Stimulated activated CD4-positive, alpha-beta T cell treated with anti-CD3 and anti-CD28 coated beads, Interleukin-1b, Interleukin-23, amount 100 ng/mL, for 1 hour (primary cell): ENCODE results near the gene ZNF354C.
"Not testable (repeated sequence)": the region's sequence is repeated elsewhere in the genome, so short reads cannot be mapped to it uniquely, and the experiment has no call there.

Experiments
- DNase-seq, 2 donors: peaks; one replicate each; pipeline ENCODE4 v3.0.0-alpha.2; 2020; ENCODE audit warnings: low read depth in 2 of 2

ZNF354C gene

DNA sequence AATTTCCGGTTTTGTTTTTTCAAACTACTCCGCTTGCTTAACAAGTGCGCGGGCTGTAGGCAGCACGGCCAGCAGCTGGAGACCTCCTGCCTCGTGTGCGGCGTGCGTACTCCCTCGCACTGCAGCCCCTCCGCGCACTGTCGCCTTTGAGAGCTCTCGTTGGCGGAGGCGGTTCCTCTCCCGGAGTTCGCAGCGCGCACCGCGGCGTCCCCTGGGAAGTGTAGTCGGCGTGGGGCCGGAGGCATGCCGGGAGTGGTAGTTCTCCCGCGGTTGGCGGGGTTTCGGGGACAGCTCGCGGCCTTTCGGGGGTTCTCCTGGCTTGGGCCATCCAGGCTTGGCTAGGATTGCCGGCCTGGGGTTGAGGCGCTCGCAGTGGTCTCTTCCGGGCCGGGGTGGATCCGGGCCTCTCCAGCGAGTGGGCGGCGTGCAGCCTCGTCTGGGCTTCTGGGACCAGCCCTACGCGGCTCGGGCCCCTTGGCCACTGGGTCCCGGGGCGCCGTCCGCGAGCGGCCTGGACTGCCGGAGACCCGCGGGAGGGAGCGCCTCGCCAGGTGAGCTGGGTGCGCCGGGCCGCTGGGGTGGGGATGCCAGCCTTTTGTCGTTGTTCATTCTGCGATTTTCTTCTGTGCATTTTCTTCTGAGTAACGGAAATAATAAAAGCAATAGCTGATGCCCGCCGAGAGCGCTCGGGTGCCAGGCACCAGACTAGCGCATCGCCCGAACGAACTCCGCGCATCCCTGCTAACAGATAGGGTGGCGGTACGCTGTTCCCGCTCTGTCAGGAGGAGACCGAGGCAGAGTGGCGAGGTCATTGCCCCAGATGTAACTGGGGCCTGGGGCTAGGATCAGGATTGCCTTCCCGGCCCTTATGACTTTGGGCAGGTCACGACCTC is at the start of gene ZNF354C:
ZNF354C (plus strand) TSS at position 258 of the 893 bp plus-strand sequence. CDS start 1,696 bp downstream, outside the sequence.
- DNase-seq: peak; percentile 55 to 69

DNA sequence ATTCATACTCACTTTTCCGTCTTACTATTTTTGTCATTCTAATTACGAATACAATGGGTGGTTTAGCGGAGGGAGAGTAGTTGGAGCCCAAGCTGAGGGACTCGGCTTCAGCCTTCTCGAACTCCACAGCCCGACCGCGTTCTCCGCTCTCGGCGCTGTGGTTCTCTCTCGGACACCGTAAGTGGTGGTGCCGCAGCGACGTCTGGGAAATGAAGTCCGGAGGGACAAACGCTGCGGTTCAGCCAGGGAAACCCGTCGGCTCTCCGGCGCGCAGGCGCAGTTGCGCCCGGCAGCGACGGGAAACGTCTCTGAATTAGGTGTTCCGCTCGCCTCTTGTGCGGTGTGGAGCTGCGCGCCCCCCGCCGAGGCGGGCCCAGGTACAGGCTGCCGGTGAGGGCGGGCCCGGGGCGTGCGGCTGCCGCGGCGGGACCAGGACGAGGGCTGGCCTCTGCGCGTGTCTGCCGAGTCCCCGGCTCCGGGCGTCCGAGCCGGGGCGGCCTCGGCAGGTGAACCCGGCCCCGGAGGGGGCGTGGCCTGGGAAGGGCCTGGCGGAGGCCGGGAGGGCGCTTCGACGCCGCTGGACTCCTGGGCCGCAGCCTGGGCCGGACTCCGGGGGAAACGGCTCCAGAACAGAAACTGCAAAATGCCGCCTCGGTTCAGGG is 36.5 kb upstream of the ZNF354C start, which contains the start of gene ZNF879:
ZNF879 (plus strand) TSS at position 277 of the 662 bp plus-strand sequence. CDS start 1,201 bp downstream, outside the sequence.
- peak; percentile 83 to 85 for DNase-seq

DNA sequence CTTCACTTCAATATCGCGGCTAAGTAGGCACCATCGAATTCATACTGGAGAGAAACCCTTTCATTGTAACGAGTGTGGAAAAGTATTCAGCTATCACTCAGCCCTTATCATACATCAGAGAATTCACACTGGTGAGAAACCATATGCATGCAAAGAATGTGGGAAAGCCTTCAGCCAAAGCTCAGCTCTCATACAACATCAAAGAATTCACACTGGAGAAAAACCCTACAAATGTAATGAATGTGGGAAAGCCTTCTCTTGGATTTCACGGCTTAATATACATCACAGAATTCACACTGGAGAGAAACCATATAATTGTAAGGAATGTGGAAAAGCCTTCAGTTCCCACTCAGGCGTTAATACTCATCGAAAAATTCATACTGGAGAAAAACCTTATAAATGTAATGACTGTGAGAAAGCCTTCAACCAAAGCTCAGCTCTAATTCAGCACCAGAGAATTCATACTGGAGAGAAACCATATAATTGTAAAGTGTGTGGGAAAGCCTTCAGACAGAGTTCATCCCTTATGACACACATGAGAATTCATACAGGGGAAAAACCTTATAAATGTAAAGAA is 27.1 kb upstream of the ZNF354C start:
- DNase-seq: no peak

DNA sequence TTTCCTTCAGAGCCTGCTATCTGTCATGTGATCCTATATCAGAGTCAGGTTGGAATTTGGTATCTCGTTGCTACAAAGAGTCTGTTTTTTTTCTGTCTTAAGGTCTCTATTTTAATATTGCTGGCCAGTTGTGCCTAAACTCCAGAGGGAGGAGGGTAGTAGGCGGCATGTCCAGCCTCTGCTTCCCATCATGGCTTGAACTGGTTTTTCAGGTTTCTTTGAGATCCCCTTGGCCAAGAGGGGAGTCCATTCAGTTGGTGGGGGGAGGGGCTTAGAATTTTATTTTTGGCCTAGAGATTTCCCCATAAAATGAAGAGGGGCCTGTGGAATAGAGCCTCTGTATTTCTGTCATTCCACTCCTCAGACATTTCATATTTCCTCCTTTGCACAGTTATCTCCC is 15.4 kb upstream of the ZNF354C start:
- no peak for DNase-seq

DNA sequence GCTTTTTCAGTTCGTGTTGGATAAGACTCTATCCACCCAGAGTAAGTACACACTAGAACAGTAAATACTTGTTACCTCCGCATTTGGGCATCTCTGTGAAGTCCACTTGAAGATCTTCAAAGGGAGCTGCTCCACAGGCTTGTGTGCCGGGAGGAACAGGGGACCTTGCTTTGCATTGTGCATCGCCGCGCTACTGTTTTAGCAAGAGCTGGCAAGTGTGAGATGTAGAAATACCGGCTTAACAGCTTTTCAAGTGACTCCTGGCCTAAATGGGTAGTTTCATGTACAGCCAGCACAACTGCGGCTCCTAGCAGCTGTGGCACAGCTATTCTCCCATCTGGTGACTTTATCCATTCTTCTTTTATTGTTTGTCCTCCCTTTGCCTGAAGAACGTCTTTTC is 8.4 kb upstream of the ZNF354C start:
- no peak for DNase-seq

DNA sequence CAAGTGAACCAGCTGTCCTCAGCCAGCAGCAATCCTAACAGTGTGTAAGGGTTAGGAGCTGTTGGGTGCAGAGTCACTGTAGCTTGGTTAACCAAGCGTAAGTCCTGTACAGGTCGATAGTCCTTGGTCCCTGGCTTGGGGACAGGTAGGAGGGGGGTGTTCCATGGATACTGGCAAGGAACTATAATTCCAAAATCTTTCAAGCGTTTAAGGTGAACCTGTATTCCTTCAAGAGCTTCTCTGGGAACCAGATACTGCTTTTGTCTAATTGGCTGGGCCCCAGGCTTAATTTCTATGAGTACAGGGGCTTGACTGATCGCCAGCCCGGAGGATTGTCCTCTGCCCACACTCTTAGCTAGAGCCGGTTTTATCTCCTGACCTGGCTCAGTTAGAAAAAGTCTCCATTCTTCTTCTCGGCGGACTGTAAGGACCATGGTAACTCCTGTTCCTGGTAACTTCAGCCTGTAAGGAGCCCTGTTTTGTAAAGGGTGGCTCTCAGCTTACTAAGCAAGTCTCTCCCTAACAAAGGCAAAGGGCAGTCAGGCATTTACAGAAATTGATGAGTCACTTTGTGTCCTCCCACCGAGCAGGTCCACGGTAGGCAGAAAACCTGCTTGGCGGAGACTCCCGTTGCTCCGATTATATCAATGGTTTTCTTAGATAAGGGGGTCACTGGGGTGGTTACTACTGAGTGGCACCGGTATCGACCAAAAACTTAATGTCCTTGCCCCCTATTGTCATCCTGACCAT is 6.0 kb upstream of the ZNF354C start:
- DNase-seq: no peak

DNA sequence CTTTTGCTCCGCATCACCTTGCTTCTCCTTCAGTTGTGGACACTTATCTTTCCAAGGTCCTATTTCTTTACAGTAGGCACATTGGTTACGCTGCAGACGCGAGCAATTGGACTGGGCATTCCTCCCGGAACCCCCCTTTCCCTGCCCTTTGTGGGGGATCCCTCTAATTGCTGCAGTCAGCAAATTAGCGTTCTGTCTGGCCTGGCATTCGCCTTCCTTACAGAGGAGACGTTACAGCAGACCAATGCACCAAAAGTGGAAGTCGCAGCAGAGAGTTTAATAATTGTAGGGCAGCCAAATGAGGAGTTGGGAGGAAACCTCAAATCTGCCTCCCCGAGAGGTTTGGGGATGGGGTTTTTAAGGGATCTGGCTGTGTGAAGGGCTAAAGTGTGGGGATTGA is 5.3 kb upstream of the ZNF354C start:
- no peak for DNase-seq

DNA sequence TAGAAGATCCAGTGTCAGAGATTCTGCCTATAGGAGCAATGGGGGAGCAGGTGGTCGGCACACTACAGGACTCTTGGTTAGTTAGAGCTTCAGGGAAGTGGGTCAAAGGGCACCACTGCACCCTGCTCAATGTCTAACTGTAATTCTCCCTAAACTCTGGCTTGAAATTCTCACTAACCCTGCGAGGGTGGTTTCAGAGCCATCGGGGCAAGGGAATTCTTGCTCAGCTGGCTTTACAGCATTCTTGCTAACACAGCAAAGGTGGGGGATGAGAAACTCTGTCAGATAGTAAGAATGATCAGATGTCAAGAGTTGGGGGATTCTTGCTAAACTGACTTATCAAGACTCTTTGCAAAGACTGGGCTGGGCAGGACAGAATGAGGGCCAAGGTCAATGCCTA is 4.7 kb upstream of the ZNF354C start:
- no peak for DNase-seq

DNA sequence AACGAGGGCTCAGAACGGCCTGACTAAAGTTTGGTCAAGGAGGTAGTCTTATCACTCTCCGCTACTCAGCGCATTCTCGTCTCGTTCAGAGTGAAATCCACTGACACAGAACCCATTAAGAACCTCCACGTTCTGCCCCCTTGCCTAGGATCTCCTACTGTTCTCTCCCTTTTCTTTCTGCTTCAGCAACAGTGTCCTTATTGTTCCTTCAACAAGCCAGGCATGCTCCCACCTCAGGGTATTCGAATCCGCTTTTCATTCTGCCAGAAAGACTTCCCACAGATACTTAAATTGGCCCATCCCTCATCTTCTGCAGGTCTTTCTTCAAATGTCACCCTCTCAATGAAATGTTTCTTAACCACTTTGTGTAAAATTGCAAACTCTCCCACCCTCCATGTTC is 4.3 kb upstream of the ZNF354C start:
- no peak for DNase-seq

DNA sequence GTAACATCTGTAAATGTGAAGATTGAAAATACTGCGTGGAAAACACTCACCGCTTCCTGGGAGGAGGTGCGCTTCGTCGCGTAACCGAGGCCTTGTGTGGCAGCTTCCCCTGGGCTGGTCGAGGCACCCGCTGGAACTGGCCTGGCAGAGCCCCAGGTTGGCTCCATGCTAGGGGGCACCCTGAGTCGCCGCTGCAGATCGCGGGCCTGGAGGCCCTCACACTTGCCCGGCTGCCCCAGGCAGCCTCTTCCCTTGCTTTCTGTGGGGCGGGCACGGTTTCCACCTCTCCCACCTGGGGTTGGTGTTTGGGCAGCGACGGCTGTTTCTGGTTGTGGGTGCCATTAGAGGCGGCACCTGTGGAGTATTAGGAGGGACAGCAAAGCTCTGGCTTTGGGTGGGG is 852 bp downstream of the ZNF354C start:
- DNase-seq: no peak

DNA sequence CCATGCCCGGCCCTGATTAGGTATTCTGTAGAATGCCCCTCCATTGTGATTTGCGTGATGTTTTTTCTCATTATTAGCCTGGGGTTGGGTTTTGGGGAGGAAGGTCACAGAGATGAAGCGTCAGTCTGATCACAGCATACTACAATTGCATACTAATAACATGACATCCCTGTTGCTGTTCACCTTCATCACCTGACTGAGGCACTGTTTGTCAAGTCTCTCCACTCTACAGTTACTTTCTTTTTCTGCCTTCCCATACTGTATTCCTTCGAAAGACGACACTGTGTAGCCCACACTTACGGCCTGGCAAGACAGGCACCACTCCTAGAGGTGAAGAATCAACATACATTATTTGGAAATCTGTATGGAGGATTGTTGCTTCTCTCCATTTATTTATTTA is 5.5 kb downstream of the ZNF354C start:
- no peak for DNase-seq

DNA sequence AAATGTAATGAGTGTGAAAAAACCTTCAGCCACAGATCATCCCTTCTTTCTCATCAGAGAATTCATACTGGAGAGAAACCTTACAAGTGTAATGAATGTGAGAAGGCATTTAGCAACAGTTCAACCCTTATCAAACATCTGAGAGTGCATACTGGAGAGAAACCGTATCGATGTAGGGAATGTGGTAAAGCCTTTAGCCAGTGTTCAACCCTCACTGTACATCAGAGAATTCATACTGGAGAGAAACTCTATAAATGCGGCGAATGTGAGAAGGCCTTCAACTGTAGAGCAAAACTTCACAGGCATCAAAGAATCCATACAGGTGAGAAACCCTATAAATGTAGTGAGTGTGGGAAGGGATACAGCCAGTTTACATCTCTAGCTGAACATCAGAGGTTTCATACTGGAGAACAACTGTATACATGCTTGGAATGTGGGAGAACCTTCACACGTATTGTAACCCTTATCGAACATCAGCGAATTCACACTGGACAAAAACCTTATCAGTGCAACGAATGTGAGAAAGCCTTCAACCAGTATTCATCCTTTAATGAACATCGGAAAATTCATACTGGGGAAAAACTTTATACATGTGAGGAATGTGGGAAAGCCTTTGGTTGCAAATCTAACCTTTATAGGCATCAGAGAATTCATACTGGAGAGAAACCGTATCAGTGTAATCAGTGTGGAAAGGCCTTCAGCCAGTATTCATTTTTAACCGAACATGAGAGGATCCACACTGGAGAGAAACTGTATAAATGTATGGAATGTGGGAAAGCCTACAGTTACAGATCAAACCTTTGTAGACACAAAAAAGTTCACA is 19.2 kb downstream of the ZNF354C start:
- no peak for DNase-seq

DNA sequence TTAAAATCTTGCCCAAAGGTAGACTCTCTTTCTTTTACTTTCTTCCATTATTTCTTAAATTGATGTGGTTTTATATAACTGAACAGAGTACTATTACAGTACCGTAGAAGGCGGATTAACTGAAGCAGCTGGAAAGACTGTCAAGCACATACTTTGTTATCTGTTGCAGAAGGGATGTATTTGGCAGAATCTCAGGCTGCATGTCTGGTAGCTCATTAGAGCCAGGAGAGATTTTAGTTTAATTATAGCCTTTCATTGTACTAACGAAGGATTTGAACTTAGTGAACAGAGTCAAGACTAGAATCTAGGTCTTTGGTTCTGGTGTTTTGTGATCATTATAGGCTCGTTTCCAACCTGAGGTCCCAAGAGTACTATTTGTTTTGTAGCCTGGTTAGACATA is 20.6 kb downstream of the ZNF354C start:
- DNase-seq: no peak

DNA sequence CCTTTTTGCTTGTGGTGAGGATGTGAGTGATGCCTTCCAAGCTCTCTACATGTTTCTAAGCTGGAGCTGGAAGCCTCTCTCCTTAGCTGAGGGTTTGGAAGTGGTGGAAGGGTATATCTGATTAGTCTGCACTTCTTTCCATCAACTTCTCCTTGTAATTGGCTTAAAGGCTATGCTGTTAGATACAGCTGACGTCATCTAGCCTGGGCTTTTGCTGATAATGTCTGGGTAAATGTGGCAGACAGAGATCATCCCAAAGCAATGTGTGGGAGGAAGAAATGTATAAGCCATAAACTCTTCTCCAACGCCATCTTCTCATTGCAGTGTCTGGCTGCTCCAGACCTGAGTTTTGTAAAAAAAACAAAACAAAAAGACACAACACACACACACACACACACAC is 29.3 kb downstream of the ZNF354C start:
- no peak for DNase-seq

DNA sequence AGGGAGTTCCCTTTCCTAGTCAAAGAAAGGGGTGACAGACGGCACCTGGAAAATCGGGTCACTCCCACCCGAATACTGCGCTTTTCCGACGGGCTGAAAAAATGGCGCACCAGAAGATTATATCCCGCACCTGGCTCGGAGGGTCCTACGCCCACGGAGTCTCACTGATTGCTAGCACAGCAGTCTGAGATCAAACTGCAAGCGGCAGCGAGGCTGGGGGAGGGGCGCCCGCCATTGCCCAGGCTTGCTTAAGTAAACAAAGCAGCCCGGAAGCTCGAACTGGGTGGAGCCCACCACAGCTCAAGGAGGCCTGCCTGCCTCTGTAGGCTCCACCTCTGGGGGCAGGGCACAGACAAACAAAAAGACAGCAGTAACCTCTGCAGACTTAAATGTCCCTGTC is 41.1 kb downstream of the ZNF354C start:
- not testable (repeated sequence) for DNase-seq

DNA sequence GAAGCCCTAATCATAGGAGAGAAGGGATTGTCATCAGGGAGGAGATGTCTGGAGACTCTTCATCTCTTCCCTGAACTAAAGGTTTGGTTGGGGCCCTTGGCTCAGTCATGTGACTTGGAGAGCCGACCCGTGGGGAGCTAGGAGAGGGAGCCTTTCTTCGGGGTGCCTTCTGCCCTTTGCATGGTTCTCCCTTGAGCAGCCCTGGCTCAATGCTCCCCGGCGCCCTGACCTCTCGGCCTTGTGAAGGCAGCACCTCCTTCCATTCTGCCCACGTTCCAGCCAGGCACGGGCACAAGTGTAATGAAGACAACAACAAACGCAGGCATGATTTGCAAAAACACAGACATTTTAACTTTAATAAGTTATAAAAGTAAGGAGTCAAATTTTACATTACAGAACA is 50.4 kb downstream of the ZNF354C start:
- DNase-seq: no peak

DNA sequence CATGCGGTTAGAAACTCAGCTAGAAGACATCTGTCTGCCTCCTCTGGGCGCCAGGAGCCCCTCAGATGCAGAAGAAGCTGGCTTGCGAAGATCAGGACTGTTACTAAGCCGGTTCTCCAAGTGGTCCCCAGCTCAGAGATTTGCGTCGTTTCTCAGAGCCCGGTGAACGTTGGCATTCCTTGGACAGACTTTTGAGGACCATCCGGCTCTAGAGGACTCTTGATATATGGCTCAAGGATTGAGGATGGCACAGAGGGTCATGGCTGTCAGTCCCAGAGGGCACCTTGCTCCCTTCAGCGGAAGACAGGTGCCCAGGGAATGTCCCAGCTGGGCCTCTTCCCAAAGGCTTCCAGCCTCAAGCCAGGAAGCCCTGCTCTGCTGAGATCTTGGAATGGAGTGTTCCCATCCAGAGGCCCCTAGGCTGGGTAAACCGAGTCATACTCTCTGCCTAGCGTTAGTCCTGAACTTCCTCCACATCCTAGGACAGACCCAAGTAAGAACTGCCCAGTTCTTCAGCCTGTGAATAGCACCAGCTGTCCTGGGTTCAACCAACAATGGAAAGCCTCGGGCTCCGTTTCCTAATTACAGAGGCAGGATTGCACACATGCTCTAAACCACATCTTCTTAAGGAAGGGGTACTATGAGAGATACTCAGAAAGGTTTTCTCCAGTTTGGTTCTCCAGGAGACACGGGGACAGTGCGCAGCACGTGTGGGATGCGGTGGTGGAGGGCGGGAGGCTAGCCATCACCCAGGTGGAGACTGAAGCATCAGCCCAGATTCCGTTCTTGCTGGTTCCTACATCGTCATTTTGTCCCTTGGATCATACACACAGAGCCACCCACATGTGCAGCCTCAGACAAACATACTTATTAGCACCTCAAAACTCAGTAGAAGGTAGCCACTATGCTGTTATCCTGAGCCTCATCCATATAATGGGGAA is 51.4 kb downstream of the ZNF354C start:
- no peak for DNase-seq

DNA sequence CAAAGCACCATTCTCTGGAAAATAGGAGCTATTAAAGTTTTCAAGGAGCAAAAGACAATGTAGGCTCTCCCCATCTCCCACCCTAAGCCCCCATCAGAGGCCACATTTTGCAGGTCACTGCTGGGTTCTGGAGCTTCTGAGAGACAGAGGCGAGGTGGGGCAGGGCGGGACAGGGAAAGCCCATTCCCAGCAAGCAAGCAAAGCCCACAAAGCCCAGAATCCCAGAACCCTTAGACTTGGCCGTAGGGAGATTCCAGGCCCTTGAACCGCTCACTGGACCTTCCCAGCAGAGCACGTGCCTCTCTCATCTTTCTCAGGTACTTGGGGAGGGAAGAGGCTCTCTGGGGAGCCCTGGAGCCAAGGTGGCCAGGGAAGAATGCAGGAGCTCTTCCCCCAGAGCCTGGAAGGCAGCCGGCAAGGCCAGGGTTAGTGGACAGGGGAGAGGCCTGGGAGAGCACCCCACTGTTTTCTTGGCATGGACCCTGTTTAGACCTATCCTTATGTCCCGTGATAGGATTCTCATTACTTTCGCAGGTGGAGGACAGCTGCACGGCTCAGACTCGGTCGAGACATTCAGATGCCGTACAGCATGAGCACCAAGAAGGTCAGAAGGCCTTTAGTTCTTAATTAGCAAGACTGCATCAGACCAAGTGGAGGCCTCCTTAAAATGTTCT is 52.4 kb downstream of the ZNF354C start:
- DNase-seq: no peak

DNA sequence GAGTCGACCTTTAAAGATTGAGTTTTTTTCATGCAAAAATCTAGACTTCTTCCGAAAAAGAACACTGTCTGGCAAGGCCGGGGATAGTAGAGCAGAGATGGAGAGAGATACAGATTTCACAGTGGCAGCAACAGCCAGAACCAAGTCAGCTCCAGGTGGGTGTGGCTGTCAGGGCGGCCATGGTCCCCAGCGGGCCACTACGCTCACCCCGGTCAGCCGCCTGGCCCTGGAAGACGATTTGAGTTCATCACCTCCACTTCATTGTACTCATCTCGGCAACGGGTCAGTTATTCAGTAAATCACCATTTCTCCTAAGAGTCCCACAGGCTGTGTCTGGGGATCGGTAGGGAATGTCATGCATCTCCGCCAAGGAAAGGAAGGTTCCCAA is 53.0 kb downstream of the ZNF354C start:
- no peak for DNase-seq
